Measurements from ENCODE around the gene VAC14. TPM values are rescaled to one million over a fixed set of nuclear protein-coding genes. Genes with fewer than 3 reads are reported as not detected.

The VAC14 gene
- total and polyA plus RNA-seq, 3 experiments from 2014 or later = 43.4 to 50.3 (median 45.9) TPM

DNA sequence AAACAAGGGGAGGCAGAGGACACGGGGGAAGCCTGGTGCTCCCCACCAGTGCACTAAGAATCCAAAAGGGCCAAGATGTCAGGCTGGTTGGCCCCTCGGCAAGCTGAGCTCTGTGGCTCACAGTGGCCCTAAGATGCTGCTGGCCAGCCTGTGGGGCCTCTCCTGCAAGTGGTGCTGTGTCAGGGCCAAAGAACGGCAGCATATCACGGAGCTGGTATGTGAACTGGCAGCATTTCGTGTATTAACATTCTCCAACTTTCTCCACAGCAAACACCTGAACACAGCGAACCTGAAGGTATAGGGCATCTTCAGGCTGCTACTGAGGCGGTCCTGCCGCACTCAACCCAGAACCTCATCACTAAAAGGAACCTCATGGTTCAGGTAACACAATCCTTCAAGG is 34.8 kb downstream of the VAC14 start:
- POLR2A ChIA-PET = no interaction called here

DNA sequence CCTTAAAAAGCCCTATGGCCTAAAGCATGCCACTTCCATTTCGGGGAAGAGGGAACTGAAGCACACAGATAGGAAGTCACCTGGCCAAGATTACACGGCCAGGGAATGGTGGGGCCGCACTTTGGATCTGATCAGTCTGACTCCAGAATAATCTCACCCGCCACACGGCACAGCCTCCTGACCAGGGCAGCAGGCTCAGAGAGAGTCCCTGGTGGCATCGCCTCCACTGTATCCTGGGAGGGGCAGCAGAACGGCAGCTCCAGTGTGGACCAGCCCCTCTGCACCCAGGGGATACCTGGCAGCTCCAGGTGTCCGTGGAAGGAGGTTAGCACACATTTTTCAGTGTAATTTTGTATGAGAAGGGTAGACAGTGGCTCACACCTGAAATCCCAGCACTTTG is 35.5 kb downstream of the VAC14 start:
- no peak for DNase-seq
- CTCF ChIA-PET = interaction anchor here (1.8 kb wide), 1 partner anchor 40 kb away, joined by 4 read pairs; no protein-coding TSS in a partner anchor
- Histone ChIP-seq H3K4me3 (ENCODE audit: low read length) (no peak overlapping the region), H3K4me1 (ENCODE audit: insufficient read depth, low read length) (no peaks in the 10 kb centered on the region), H3K27ac (ENCODE audit: low read depth, low read length) (no peak overlapping the region), H3K27me3 (ENCODE audit: insufficient read depth, low read length, poor library complexity, severe bottlenecking) (no peaks in the 10 kb centered on the region), H3K9me3 (ENCODE audit: low read length) (no peaks in the 10 kb centered on the region), H3K36me3 (ENCODE audit: insufficient read depth, low read length) (no peaks in the 10 kb centered on the region)
- H3K27me3 Mint-ChIP-seq = peaks cover 0 to 1% of the 10 kb centered on the region in 2 donors
- no peak overlapping the region for H3K4me3 Mint-ChIP-seq
- POLR2A ChIA-PET = no interaction called here
- no peaks in the 10 kb centered on the region for H3K9me3 Mint-ChIP-seq
- peak overlapping the region in 1 of 8 donors; percentile 54 for H3K27ac Mint-ChIP-seq
- H3K4me1 Mint-ChIP-seq = no peaks in the 10 kb centered on the region
- peaks cover 3 to 76% (median 7%) of the 10 kb centered on the region in 3 donors for H3K36me3 Mint-ChIP-seq

More for the DNA sequence above, 34.8 kb downstream of the VAC14 start:
- Histone ChIP-seq H3K4me1 (ENCODE audit: insufficient read depth, low read length) (no peaks in the 10 kb centered on the region), H3K9me3 (ENCODE audit: low read length) (no peaks in the 10 kb centered on the region), H3K27me3 (ENCODE audit: insufficient read depth, low read length, poor library complexity, severe bottlenecking) (no peaks in the 10 kb centered on the region), H3K36me3 (ENCODE audit: insufficient read depth, low read length) (no peaks in the 10 kb centered on the region), H3K4me3 (ENCODE audit: low read length) (no peak overlapping the region), H3K27ac (ENCODE audit: low read depth, low read length) (no peak overlapping the region)
- H3K4me3 Mint-ChIP-seq = no peak overlapping the region
- no peak for DNase-seq
- peaks cover 0 to 1% of the 10 kb centered on the region in 2 donors for H3K27me3 Mint-ChIP-seq
- H3K9me3 Mint-ChIP-seq = no peaks in the 10 kb centered on the region
- CTCF ChIA-PET = interaction anchor here (0.5 to 1.8 kb wide), 2 partner anchors 40 to 275 kb away, joined by 3 to 4 read pairs; no protein-coding TSS in a partner anchor
- no peaks in the 10 kb centered on the region for H3K4me1 Mint-ChIP-seq
- peaks cover 0 to 80% (median 4%) of the 10 kb centered on the region in 3 donors for H3K36me3 Mint-ChIP-seq
- H3K27ac Mint-ChIP-seq = peak overlapping the region in 1 of 8 donors; percentile 29

DNA sequence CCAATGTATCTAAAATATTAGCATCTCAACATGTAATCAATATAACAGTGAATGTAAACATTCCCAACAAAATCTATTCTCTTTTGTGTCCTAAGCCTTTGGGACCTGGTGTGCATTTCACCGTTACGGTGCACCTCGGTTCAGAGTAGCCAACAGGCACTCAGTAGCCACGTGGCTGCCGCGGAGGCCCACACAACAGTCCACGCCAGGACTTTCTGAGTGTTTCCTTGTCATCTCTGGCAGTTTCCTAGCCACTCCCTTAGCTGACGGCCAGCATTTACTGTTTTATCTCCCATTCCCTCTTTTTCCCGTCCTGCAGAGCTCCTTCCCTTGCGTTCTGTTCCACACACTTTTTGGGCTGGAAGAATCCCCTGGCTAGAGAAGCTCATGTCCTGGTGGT is 36.3 kb downstream of the VAC14 start:
- no peaks in the 10 kb centered on the region for H3K4me1 ChIP-seq (ENCODE audit: insufficient read depth, low read length)
- POLR2A ChIA-PET = no interaction called here
- peaks cover 2% of the 10 kb centered on the region for H3K36me3 ChIP-seq (ENCODE audit: insufficient read depth, low read length)

DNA sequence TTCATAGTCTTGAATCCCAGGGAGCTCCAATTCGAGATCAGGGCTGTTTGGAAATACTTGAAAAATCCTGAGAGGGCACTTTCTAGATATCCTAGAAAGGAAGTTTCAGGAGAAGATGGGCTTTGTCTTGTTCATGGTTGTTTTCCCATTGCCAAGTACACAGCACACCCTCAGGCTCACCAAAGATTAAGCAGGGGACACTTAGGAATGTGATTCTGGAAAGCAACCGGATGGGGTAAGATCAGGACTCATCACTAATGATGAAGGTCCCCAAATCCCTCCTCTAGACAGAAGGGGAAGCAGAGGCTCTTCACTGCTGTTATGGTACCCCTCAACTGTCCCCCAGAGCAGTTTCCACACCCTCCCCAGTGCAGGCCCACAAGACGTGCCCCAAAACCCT is 40.7 kb downstream of the VAC14 start:
- H3K27ac Mint-ChIP-seq = peak overlapping the region in 1 of 8 donors; percentile 24
- H3K4me3 ChIP-seq (ENCODE audit: low read length) = no peak overlapping the region
- peaks cover 3 to 86% (median 12%) of the 10 kb centered on the region in 3 donors for H3K36me3 Mint-ChIP-seq
- H3K27me3 ChIP-seq (ENCODE audit: insufficient read depth, low read length, poor library complexity, severe bottlenecking) = no peaks in the 10 kb centered on the region
- H3K9me3 ChIP-seq (ENCODE audit: low read length) = no peaks in the 10 kb centered on the region
- no peak overlapping the region for H3K4me3 Mint-ChIP-seq
- no peak for DNase-seq
- POLR2A ChIA-PET = no interaction called here
- no peak overlapping the region for H3K27ac ChIP-seq (ENCODE audit: low read depth, low read length)
- H3K4me1 Mint-ChIP-seq = no peaks in the 10 kb centered on the region
- CTCF ChIA-PET = interaction anchor here (0.9 to 2.8 kb wide), 2 partner anchors 11 to 16 kb away, joined by 4 to 17 read pairs; no protein-coding TSS in a partner anchor
- no peaks in the 10 kb centered on the region for H3K4me1 ChIP-seq (ENCODE audit: insufficient read depth, low read length)
- peaks cover 6% of the 10 kb centered on the region for H3K36me3 ChIP-seq (ENCODE audit: insufficient read depth, low read length)
- H3K9me3 Mint-ChIP-seq = no peaks in the 10 kb centered on the region
- H3K27me3 Mint-ChIP-seq = peaks cover 0 to 1% of the 10 kb centered on the region in 2 donors

More for the DNA sequence above, 36.3 kb downstream of the VAC14 start:
- Mint-ChIP-seq H3K36me3 (peaks cover 3 to 76% (median 7%) of the 10 kb centered on the region in 3 donors), H3K27me3 (peaks cover 0 to 1% of the 10 kb centered on the region in 2 donors), H3K27ac (peak overlapping the region in 1 of 8 donors; percentile 33), H3K9me3 (no peaks in the 10 kb centered on the region), H3K4me3 (no peak overlapping the region), H3K4me1 (no peaks in the 10 kb centered on the region)
- no peak for DNase-seq
- Histone ChIP-seq H3K27ac (ENCODE audit: low read depth, low read length) (no peak overlapping the region), H3K9me3 (ENCODE audit: low read length) (no peaks in the 10 kb centered on the region), H3K4me3 (ENCODE audit: low read length) (no peak overlapping the region), H3K27me3 (ENCODE audit: insufficient read depth, low read length, poor library complexity, severe bottlenecking) (no peaks in the 10 kb centered on the region)
- CTCF ChIA-PET = interaction anchor here (1.8 kb wide), 1 partner anchor 39 kb away, joined by 4 read pairs; no protein-coding TSS in a partner anchor

DNA sequence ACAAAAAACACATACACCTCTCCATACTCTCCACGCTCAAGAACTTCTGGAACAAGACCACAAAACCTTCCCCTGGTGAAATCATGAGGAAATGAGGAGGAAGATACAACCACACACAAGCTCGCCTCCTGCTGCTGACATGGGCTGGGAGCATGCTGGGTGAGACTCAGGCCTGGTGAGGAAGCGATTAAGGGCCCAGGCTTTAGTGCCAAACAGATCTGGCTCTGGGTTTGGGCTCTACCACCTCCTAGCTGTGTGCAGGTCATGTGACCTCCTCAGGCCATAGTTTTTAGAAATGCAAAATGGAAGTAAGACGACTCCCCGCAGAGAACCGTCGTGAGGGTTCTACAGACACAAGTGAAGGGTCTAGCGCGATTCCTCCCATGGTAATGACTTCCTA is 41.3 kb downstream of the VAC14 start:
- ChIA-PET CTCF (interaction anchor here (0.9 to 2.8 kb wide), 2 partner anchors 11 to 17 kb away, joined by 4 to 17 read pairs; no protein-coding TSS in a partner anchor), POLR2A (no interaction called here)
- Histone ChIP-seq H3K4me1 (ENCODE audit: insufficient read depth, low read length) (no peaks in the 10 kb centered on the region), H3K4me3 (ENCODE audit: low read length) (no peak overlapping the region), H3K36me3 (ENCODE audit: insufficient read depth, low read length) (peaks cover 6% of the 10 kb centered on the region), H3K27me3 (ENCODE audit: insufficient read depth, low read length, poor library complexity, severe bottlenecking) (no peaks in the 10 kb centered on the region), H3K27ac (ENCODE audit: low read depth, low read length) (no peak overlapping the region), H3K9me3 (ENCODE audit: low read length) (no peaks in the 10 kb centered on the region)
- H3K4me1 Mint-ChIP-seq = no peaks in the 10 kb centered on the region
- DNase-seq = no peak
- H3K27ac Mint-ChIP-seq = peak overlapping the region in 2 of 8 donors; percentile 22 to 24
- H3K36me3 Mint-ChIP-seq = peaks cover 3 to 86% (median 12%) of the 10 kb centered on the region in 3 donors
- H3K27me3 Mint-ChIP-seq = peaks cover 0 to 1% of the 10 kb centered on the region in 2 donors
- H3K9me3 Mint-ChIP-seq = no peaks in the 10 kb centered on the region
- no peak overlapping the region for H3K4me3 Mint-ChIP-seq

DNA sequence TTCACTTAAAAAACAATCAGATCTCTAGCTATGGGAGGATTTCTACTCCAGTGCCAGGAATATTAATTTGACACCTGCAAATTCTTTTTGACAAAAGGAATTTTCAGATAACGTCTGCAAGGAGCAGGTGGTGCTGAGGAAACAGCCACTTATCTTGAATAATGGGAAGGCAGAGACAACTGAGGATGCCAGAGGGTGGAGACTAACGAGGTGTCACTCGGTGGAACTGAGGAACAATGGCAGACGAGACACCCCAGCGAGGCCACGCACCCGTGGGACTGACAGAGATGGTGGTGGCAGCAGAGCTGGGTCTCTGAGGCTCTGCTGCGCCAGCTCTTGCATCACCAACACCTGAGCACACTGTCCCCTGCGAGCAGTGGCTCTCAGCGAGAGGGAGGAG is 42.2 kb downstream of the VAC14 start:
- POLR2A ChIA-PET = no interaction called here
- Mint-ChIP-seq H3K36me3 (peaks cover 3 to 79% (median 9%) of the 10 kb centered on the region in 3 donors), H3K27me3 (peaks cover 0 to 1% of the 10 kb centered on the region in 2 donors), H3K27ac (peak overlapping the region in 1 of 8 donors; percentile 57), H3K4me1 (no peaks in the 10 kb centered on the region), H3K9me3 (no peaks in the 10 kb centered on the region), H3K4me3 (no peak overlapping the region)
- H3K4me3 ChIP-seq (ENCODE audit: low read length) = no peak overlapping the region
- no peak overlapping the region for H3K27ac ChIP-seq (ENCODE audit: low read depth, low read length)
- CTCF ChIA-PET = no interaction called here
- H3K27me3 ChIP-seq (ENCODE audit: insufficient read depth, low read length, poor library complexity, severe bottlenecking) = no peaks in the 10 kb centered on the region
- DNase-seq = no peak
- H3K4me1 ChIP-seq (ENCODE audit: insufficient read depth, low read length) = no peaks in the 10 kb centered on the region
- H3K9me3 ChIP-seq (ENCODE audit: low read length) = no peaks in the 10 kb centered on the region
- H3K36me3 ChIP-seq (ENCODE audit: insufficient read depth, low read length) = peaks cover 6% of the 10 kb centered on the region

DNA sequence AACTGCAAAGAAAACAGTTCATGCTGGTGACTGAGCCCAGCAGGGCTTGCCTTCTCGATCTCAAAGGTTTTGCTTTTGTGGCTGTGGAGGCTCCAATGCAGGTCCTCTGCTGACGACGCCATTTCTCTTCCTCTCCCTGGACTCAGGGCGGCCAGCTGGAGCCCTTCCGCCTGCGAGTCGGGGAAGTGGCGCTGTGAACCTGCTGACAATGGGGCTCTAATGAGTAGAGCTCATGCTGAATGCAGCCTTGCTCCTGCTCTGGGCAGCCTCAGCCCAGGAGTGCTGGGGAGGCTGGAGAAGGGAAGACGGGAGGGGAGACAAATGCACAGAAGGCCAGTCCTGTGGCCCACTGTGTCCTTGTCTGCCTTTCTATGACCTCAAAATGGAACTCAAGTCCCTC is 43.8 kb downstream of the VAC14 start:
- ChIA-PET CTCF (no interaction called here), POLR2A (no interaction called here)
- H3K27me3 ChIP-seq (ENCODE audit: insufficient read depth, low read length, poor library complexity, severe bottlenecking) = no peaks in the 10 kb centered on the region
- Mint-ChIP-seq H3K27me3 (peaks cover 0 to 1% of the 10 kb centered on the region in 2 donors), H3K9me3 (no peaks in the 10 kb centered on the region), H3K27ac (peak overlapping the region in 2 of 8 donors; percentile 29 to 41), H3K4me1 (no peaks in the 10 kb centered on the region), H3K36me3 (peaks cover 3 to 78% (median 9%) of the 10 kb centered on the region in 3 donors), H3K4me3 (no peak overlapping the region)
- H3K36me3 ChIP-seq (ENCODE audit: insufficient read depth, low read length) = peaks cover 6% of the 10 kb centered on the region
- no peaks in the 10 kb centered on the region for H3K9me3 ChIP-seq (ENCODE audit: low read length)
- no peak overlapping the region for H3K27ac ChIP-seq (ENCODE audit: low read depth, low read length)
- no peak overlapping the region for H3K4me3 ChIP-seq (ENCODE audit: low read length)
- no peaks in the 10 kb centered on the region for H3K4me1 ChIP-seq (ENCODE audit: insufficient read depth, low read length)
- no peak for DNase-seq

DNA sequence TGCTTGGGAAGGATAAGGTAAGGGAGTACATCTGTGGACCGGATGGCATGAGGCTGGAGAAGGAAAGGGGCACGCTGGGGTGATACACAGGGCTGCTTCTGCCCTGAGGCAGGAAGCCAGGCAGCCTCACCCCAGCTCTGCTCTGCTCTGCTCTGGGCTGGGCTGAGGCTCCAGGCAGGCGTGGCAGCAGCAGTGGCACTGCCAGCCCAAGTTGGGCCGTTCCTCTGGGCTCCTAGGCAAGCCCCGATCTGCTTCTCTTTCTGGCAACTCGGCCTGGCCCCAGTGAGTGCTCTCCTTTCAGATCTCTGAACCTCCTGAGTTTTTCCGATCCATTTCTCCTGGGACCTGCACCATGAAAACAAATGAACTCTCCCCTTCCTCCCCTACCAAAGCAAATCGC is 44.9 kb downstream of the VAC14 start:
- POLR2A ChIA-PET = no interaction called here
- Histone ChIP-seq H3K9me3 (ENCODE audit: low read length) (no peaks in the 10 kb centered on the region), H3K36me3 (ENCODE audit: insufficient read depth, low read length) (peaks cover 6% of the 10 kb centered on the region), H3K4me3 (ENCODE audit: low read length) (no peak overlapping the region), H3K27ac (ENCODE audit: low read depth, low read length) (no peak overlapping the region), H3K4me1 (ENCODE audit: insufficient read depth, low read length) (no peaks in the 10 kb centered on the region), H3K27me3 (ENCODE audit: insufficient read depth, low read length, poor library complexity, severe bottlenecking) (no peaks in the 10 kb centered on the region)
- CTCF ChIA-PET = no interaction called here
- Mint-ChIP-seq H3K27ac (peak overlapping the region in 1 of 8 donors; percentile 40), H3K36me3 (peaks cover 3 to 73% (median 9%) of the 10 kb centered on the region in 3 donors), H3K9me3 (no peaks in the 10 kb centered on the region), H3K4me3 (no peak overlapping the region), H3K27me3 (no peaks in the 10 kb centered on the region), H3K4me1 (no peaks in the 10 kb centered on the region)
- no peak for DNase-seq
